ENCODE results near the gene EMX2.

DNA sequence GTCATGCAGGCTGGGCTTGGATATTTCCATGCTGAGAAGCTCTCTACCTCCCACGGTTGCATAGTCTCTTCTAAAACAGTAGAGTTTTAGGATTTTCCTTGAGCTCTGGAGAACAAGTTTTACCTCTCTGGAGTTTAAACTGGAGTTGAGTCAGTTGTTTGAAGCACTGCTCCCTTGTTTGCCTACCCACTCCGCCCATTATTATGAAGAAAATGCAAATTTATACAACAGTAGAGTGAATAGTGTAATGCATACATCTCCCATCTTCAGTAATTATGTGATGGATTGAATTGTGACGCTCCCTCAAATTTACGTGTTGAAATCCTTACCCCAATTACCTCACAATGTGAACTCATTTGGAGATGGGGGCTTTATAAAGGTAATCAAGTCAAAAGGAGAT is 17.2 kb downstream of the EMX2 start:
- TF ChIP-seq, protein P1, sequence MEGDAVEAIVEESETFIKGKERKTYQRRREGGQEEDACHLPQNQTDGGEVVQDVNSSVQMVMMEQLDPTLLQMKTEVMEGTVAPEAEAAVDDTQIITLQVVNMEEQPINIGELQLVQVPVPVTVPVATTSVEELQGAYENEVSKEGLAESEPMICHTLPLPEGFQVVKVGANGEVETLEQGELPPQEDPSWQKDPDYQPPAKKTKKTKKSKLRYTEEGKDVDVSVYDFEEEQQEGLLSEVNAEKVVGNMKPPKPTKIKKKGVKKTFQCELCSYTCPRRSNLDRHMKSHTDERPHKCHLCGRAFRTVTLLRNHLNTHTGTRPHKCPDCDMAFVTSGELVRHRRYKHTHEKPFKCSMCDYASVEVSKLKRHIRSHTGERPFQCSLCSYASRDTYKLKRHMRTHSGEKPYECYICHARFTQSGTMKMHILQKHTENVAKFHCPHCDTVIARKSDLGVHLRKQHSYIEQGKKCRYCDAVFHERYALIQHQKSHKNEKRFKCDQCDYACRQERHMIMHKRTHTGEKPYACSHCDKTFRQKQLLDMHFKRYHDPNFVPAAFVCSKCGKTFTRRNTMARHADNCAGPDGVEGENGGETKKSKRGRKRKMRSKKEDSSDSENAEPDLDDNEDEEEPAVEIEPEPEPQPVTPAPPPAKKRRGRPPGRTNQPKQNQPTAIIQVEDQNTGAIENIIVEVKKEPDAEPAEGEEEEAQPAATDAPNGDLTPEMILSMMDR (conservative IDR thresholded peaks at IDR 0.05; ENCODE audit: low read depth in 2 of 2), result no peak
- no peak for TF ChIP-seq ETS1 (IDR thresholded peaks at IDR 0.05)
- no peak for TF ChIP-seq POLR2AphosphoS5 (IDR thresholded peaks at IDR 0.05; ENCODE audit: low read depth)
